Prostate gland (tissue), 2 donors: ENCODE results near the gene RIPPLY2. TPM values are rescaled to one million over a fixed set of nuclear protein-coding genes. Genes with fewer than 3 reads are reported as not detected.

Experiments used
- DNase-seq: peaks from one replicate; pipeline ENCODE4 v3.0.0-alpha.2; 2019; ENCODE audit warnings: low spot score
- H3K27ac ChIP-seq, 2 donors: fragments of 200-600 bp; sonication (generic); 2 replicates each; pipeline ENCODE4 v1.5.1; 2017 to 2019
- H3K27me3 ChIP-seq: fragments of 200-600 bp; sonication (generic); replicated peaks from 2 replicates; pipeline ENCODE4 v1.5.1; 2019; ENCODE audit not compliant: insufficient read depth
- H3K36me3 ChIP-seq, 2 donors: fragments of 200-600 bp; sonication (generic); 1 replicate in 1 of 2; 2 replicates in 1 of 2; pipeline versions ENCODE4 v1.5.1 to v1.8.1; 2017 to 2019
- H3K4me1 ChIP-seq: fragments of 200-600 bp; sonication (generic); replicated peaks from 2 replicates; pipeline ENCODE4 v1.5.1; 2019
- H3K4me3 ChIP-seq, 2 donors: fragments of 200-600 bp; sonication (generic); 2 replicates each; pipeline ENCODE4 v1.5.1; 2017 to 2019
- H3K9me3 ChIP-seq: fragments of 200-600 bp; sonication (generic); 2 replicates; pipeline ENCODE4 v1.5.1; 2017
- CTCF ChIP-seq, 4 experiments: fragments of 200-600 bp in 2 of 4; fragments of 450-650 bp in 2 of 4; sonication (generic) in 2 of 4; IDR thresholded peaks; 1 replicate in 3 of 4; 2 replicates in 1 of 4; pipeline ENCODE4 v1.5.1; 2016 to 2019; ENCODE audit warnings: antibody characterized with exemption in 4 of 4, mild to moderate bottlenecking in 2 of 4, moderate library complexity in 2 of 4
- POLR2A ChIP-seq: fragments of 450-650 bp; IDR thresholded peaks from one replicate; pipeline ENCODE4 v1.6.1; 2016; ENCODE audit warnings: antibody characterized with exemption, mild to moderate bottlenecking
- POLR2AphosphoS5 ChIP-seq: sonication (generic); formaldehyde crosslinking; IDR thresholded peaks from one replicate; pipeline ENCODE4 v1.6.1; 2017; ENCODE audit warnings: antibody characterized with exemption
- WGBS: methylation state at CpG from one replicate; pipeline ENCODE4 v1.1.5; 2018; 5-methylcytosine and 5-hydroxymethylcytosine counted together
- intact Hi-C: fragments of 100-400 bp; cut with DNase I; formaldehyde crosslinking; loops from one replicate; pipeline ENCODE4 v1.14.2; 2022
- total RNA-seq, 2 donors: library from RNA; depleted of rRNA; stranded (reverse); fragments of >200 nt; gene quantifications; one replicate each; pipeline ENCODE4 v1.1.0, GENCODE V29; 2016

The RIPPLY2 gene
- total RNA-seq, 2 donors from 2014 or later, result 0.23 TPM; not detected in 1

DNA sequence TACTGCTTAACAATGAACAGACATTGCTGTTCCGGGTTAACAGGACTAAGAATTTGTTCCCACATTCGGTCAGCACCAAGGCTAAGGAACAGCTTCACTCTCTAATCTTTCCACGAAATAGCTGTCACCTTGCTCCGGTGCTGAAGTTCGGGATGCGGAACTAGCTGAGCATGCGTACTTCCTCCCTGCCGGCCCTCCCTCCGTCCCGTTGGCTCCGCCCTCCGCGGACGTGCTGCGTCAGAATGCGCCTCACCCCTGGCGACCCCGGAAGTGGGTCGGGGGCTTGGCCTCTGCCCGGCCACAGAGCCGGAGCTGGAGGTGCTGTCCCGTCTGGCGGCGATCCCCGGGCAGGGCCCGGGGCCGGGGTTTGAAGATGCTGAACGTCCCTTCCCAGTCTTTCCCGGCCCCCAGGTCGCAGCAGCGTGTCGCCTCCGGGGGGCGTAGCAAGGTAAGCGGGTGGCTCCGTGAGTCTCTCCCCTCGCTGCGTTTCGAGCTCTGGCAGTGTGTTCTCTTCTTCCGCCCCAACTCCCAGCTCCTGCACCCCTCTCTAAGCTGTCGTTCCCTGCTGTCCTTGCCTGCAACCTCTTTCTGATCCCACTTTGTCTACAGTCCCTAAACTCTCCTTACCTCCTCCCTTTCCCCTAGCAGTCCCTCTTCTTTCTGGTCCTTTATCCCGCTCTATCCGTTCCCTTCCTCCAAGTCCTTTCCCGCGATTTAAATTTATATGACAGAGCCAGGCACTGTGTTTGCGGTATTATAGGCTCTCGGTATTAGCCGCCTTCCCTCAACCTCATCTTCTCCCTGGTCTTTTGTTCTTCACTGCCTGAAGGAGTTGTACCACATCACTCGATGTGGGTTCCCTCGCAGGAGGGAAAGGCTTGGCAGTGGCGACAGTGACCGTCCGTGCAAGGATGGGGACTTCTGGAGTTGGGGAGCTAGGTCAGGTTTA, 6.5 kb downstream of the RIPPLY2 start, which contains the start of gene CYB5R4:
Gene CYB5R4, plus strand, starts transcription at position 280 of the 949 bp plus-strand sequence. Its CDS starts 94 bp downstream, at position 374.
- no peaks in the 10 kb centered on the region for H3K27me3 ChIP-seq
- WGBS, result under 1% methylated on average over 51 of the region's 53 CpGs
- peak within 1 kb of the TSS; percentile 83 to 84 for H3K27ac ChIP-seq
- H3K4me3 ChIP-seq, result peak within 1 kb of the TSS; percentile 48 to 79
- H3K36me3 ChIP-seq, result no peaks in the 10 kb centered on the region
- no peaks in the 10 kb centered on the region for H3K4me1 ChIP-seq
- intact Hi-C loops, result no loop called here
- TF ChIP-seq POLR2AphosphoS5 (peak; percentile 94), POLR2A (peak; percentile 92), CTCF (IDR thresholded peaks at IDR 0.05) (peak in 3 of 4 experiments; percentile 44 to 59 (median 54))
- peak; percentile 94 for DNase-seq
- H3K9me3 ChIP-seq, result no peaks in the 10 kb centered on the region

- Histone ChIP-seq H3K4me1 (no peaks in the 10 kb centered on the region), H3K36me3 (no peaks in the 10 kb centered on the region), H3K27ac (no peak overlapping the region), H3K4me3 (peak overlapping the region; percentile 48 to 79), H3K9me3 (no peaks in the 10 kb centered on the region), H3K27me3 (no peaks in the 10 kb centered on the region)
- 21% methylated on average over 7 of the region's 7 CpGs for WGBS
- no peak for TF ChIP-seq POLR2A
- no peak for TF ChIP-seq POLR2AphosphoS5
- no peak for TF ChIP-seq CTCF (IDR thresholded peaks at IDR 0.05)
- intact Hi-C loops, result no loop called here
- DNase-seq, result no peak
These were observed 7.2 kb downstream of the RIPPLY2 start for GRCh38 chr6:83860359-83860755.

DNA sequence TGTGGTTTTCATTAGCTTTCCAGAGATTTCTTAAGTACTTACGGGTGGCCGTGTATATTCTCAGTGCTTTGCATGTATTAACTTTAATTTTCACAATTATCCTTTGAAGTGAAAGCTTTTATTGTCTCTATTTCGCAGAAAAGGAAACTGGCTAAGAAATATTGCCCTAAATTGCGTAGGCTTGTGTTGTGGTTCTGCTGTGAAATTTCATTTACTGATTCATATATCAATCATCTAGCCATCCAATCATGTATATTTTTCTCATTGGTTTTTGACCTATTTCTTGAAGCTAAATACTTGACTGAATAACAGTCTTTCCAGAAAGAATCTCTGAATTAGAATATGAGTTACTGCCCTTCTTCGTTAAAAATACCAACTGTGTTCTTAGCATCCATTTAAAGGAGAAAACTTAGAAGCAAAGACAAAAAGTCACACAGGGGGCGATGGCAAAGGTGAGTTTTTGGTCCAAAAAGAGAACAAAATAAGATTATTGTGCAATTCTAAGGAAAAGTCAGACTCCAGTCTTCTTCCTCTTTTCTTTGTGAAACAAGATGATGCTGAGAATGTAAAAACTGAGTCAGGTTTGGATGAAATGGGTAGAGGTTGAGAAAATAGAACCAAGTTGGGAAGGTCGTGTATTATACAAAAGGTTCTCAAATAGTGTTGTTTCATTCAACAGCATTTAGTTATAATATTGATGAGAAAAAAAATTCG, 7.8 kb downstream of the RIPPLY2 start:
- TF ChIP-seq CTCF (IDR thresholded peaks at IDR 0.05), result no peak
- TF ChIP-seq POLR2AphosphoS5, result no peak
- TF ChIP-seq POLR2A, result no peak
- WGBS, result 80% methylated on average over 8 of the region's 8 CpGs
- Histone ChIP-seq H3K9me3 (no peaks in the 10 kb centered on the region), H3K4me1 (no peaks in the 10 kb centered on the region), H3K4me3 (no peak overlapping the region), H3K36me3 (no peaks in the 10 kb centered on the region), H3K27me3 (no peaks in the 10 kb centered on the region), H3K27ac (no peak overlapping the region)
- no peak for DNase-seq
- intact Hi-C loops, result no loop called here

DNA sequence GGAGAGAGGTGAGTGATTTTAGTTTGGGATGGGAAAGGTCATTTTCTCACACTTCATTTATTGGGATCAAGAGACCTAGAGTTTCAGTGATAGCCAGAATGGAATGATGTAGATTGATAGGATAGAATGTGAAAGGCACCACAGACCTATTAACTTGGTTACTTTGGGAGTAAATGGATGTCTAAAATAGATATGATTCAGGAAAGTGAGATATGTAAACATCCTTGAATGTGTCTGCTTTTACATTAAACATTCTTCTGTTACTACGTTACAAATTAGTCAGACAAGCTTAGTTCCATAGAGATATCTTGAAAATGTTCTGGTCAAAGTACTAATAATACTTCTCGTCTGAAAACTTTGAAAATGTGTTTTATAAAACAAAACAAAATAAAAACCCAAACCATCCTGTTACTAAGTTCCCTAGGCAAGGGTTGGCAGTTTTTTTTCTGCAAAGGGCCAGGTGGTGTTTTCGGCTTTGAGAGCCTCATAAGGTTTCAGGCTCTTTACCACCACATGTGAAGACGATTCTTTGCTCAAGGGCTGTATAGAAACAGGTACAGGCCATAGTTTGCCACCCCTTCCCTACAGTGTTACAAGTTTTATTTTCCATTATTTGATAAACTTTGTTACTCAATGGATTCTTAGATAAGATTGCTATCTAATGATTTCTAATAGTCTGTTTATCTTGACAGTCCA, 9.8 kb downstream of the RIPPLY2 start:
- intact Hi-C loops, result no loop called here
- Histone ChIP-seq H3K27ac (no peak overlapping the region), H3K36me3 (no peaks in the 10 kb centered on the region), H3K4me3 (no peak overlapping the region), H3K9me3 (no peaks in the 10 kb centered on the region), H3K27me3 (no peaks in the 10 kb centered on the region), H3K4me1 (no peaks in the 10 kb centered on the region)
- 65% methylated on average over 4 of the region's 4 CpGs for WGBS
- TF ChIP-seq CTCF (IDR thresholded peaks at IDR 0.05) (no peak), POLR2AphosphoS5 (no peak), POLR2A (no peak)
- DNase-seq, result no peak
